ENCODE measurements around the gene YEATS2. TPM values are rescaled to one million over a fixed set of nuclear protein-coding genes. Genes with fewer than 3 reads are reported as not detected.

YEATS2 gene
- polyA plus RNA-seq, 1 of the 3 experiments (the other 2 are of a cell fraction), result 19.9 TPM

- TF ChIP-seq TAF1 (IDR thresholded peaks at IDR 0.05; ENCODE audit: borderline replicate concordance, low read depth, low read length), result no peak
- TF ChIP-seq MEF2A (IDR thresholded peaks at IDR 0.05; ENCODE audit: borderline replicate concordance, low read depth), result no peak
- TF ChIP-seq YY1 (IDR thresholded peaks at IDR 0.05; ENCODE audit: low read depth), result no peak
- no peak for TF ChIP-seq RFX5 (IDR thresholded peaks at IDR 0.05; ENCODE audit: low read length)
- TF ChIP-seq FOXM1 (IDR thresholded peaks at IDR 0.05; ENCODE audit: low read depth), result no peak
- TF ChIP-seq FOSL2 (IDR thresholded peaks at IDR 0.05; ENCODE audit: borderline replicate concordance, low read depth), result no peak
- TF ChIP-seq SMC3 (IDR thresholded peaks at IDR 0.05; ENCODE audit: low read depth, low read length), result no peak
- TF ChIP-seq SIN3A (IDR thresholded peaks at IDR 0.05; ENCODE audit: borderline replicate concordance, low read depth, low read length), result no peak
- no peak for TF ChIP-seq CHD2 (IDR thresholded peaks at IDR 0.05; ENCODE audit: low read length, partially characterized antibody)
- TF ChIP-seq, protein P1, sequence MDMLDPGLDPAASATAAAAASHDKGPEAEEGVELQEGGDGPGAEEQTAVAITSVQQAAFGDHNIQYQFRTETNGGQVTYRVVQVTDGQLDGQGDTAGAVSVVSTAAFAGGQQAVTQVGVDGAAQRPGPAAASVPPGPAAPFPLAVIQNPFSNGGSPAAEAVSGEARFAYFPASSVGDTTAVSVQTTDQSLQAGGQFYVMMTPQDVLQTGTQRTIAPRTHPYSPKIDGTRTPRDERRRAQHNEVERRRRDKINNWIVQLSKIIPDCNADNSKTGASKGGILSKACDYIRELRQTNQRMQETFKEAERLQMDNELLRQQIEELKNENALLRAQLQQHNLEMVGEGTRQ (IDR thresholded peaks at IDR 0.05; ENCODE audit: borderline replicate concordance, low read depth, low read length), result no peak
- TF ChIP-seq FOXJ3 (CRISPR knock-in tag; IDR thresholded peaks at IDR 0.05), result no peak
- TF ChIP-seq, protein P2, sequence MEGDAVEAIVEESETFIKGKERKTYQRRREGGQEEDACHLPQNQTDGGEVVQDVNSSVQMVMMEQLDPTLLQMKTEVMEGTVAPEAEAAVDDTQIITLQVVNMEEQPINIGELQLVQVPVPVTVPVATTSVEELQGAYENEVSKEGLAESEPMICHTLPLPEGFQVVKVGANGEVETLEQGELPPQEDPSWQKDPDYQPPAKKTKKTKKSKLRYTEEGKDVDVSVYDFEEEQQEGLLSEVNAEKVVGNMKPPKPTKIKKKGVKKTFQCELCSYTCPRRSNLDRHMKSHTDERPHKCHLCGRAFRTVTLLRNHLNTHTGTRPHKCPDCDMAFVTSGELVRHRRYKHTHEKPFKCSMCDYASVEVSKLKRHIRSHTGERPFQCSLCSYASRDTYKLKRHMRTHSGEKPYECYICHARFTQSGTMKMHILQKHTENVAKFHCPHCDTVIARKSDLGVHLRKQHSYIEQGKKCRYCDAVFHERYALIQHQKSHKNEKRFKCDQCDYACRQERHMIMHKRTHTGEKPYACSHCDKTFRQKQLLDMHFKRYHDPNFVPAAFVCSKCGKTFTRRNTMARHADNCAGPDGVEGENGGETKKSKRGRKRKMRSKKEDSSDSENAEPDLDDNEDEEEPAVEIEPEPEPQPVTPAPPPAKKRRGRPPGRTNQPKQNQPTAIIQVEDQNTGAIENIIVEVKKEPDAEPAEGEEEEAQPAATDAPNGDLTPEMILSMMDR (IDR thresholded peaks at IDR 0.05), result no peak
- TF ChIP-seq GABPA (IDR thresholded peaks at IDR 0.05; ENCODE audit: low read depth), result no peak
- TF ChIP-seq TEAD4 (IDR thresholded peaks at IDR 0.05; ENCODE audit: borderline replicate concordance, insufficient read depth), result no peak
- no peak for TF ChIP-seq IRF3 (IDR thresholded peaks at IDR 0.05; ENCODE audit: low read depth, low read length)
- no peak for TF ChIP-seq RXRA (IDR thresholded peaks at IDR 0.05; ENCODE audit: borderline replicate concordance, low read depth)
- no peak for TF ChIP-seq MXI1 (IDR thresholded peaks at IDR 0.05; ENCODE audit: low read depth, low read length)
- TF ChIP-seq REST (IDR thresholded peaks at IDR 0.05; ENCODE audit: low read depth, low read length), result no peak
- DNase-seq, result no peak
- Histone ChIP-seq H3K9me2 (no peaks in the 10 kb centered on the region), H4K20me1 (ENCODE audit: insufficient read depth) (no peaks in the 10 kb centered on the region), H3K27ac (ENCODE audit: low read depth in 2 of 2, low read length in 1 of 2) (no peak overlapping the region), H3K4me1 (ENCODE audit: control insufficient read depth in 1 of 2, insufficient read depth in 2 of 2, low read depth in 1 of 2, low read length in 1 of 2) (no peaks in the 10 kb centered on the region), H3K79me2 (ENCODE audit: insufficient read depth) (no peaks in the 10 kb centered on the region), H2AFZ (ENCODE audit: low read depth) (no peak overlapping the region), H3K27me3 (ENCODE audit: insufficient read depth) (no peaks in the 10 kb centered on the region), H3F3A (replicated peaks; ENCODE audit: insufficient read depth) (no peaks in the 10 kb centered on the region), H3K36me3 (replicated peaks in 1 of 2; ENCODE audit: control insufficient read depth in 1 of 2, insufficient read depth in 2 of 2, low read length in 1 of 2) (peaks cover 38 to 77% of the 10 kb centered on the region in 2 experiments), H3K4me2 (no peak overlapping the region), H3K4me3 (ENCODE audit: low read depth in 2 of 2, low read length in 1 of 2) (no peak overlapping the region), H3K9me3 (no peaks in the 10 kb centered on the region), H3K9ac (no peak overlapping the region)
- ChIA-PET CTCF (no interaction called here), POLR2A (no interaction called here)
- WGBS (ENCODE audit: low lambda C conversion rate), result 98% methylated on average over 11 of the region's 12 CpGs
Measured at GRCh38 chr3:183807209-183807728, 109.7 kb downstream of the YEATS2 start.

Data from SK-N-SH (cell line).